Stomach smooth muscle (tissue), 2 donors: ENCODE data around the gene TNNC2.

Experiments
- H3K27ac ChIP-seq: one replicate; pipeline ENCODE4 v1.7.0; 2013; ENCODE audit warnings: mild to moderate bottlenecking, low read length, inconsistent platforms
- H3K27me3 ChIP-seq, 2 donors: one replicate each; pipeline ENCODE4 v1.7.0; 2013; ENCODE audit warnings: low read length in 2 of 2; ENCODE audit not compliant: insufficient read depth in 2 of 2, control insufficient read depth in 1 of 2
- H3K36me3 ChIP-seq, 2 donors: one replicate each; pipeline ENCODE4 v1.7.0; 2013; ENCODE audit warnings: low read length in 2 of 2; ENCODE audit not compliant: control insufficient read depth in 2 of 2, insufficient read depth in 2 of 2
- H3K4me1 ChIP-seq: one replicate; pipeline ENCODE4 v1.7.0; 2013; ENCODE audit warnings: low read length; ENCODE audit not compliant: control insufficient read depth, insufficient read depth
- H3K4me3 ChIP-seq, 2 donors: one replicate each; pipeline ENCODE4 v1.7.0; 2013; ENCODE audit warnings: low read length in 2 of 2
- H3K9ac ChIP-seq, 2 donors: one replicate each; pipeline ENCODE4 v1.7.0; 2013; ENCODE audit warnings: low read length in 2 of 2, mild to moderate bottlenecking in 1 of 2
- H3K9me3 ChIP-seq, 2 donors: one replicate each; pipeline ENCODE4 v1.7.0; 2013; ENCODE audit warnings: low read length in 2 of 2; ENCODE audit not compliant: control insufficient read depth in 2 of 2
- donor health status: healthy.
- donor health status: Pancreatic carcinoma.

TNNC2 gene

DNA sequence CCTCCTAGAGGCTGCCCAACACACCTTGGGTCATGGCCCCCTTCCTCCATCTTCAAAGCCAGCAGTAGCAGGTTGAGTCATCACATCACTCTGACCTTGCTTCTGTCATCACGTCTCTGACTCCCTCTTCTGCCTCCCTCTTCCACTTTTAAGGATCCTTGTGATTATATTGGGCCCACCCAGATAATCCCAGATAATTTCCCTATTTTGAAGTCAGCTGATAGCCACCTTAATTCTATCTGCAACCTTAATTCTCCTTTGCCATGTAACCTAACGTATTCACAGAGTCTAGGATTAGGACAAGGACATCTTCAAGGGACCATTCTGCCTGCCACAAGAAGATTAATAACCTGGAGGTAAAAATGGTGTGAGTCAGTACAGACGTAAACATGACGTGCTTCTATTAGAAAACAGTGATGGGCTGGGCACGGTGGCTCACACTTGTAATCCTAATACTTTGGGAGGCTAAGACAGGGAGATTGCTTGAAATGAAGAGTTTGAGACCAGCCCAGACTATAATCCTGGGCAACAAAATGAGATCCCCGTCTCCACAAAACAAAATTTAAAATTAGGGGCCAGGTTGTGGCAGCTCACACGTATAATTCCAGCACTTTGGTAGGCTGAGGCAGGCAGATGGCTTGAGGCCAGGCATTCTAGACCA, 33.6 kb upstream of the TNNC2 start:
- Histone ChIP-seq H3K4me3 (no peak overlapping the region), H3K27me3 (no peaks in the 10 kb centered on the region), H3K36me3 (no peaks in the 10 kb centered on the region), H3K9me3 (no peaks in the 10 kb centered on the region), H3K4me1 (peaks cover 19% of the 10 kb centered on the region), H3K9ac (no peak overlapping the region), H3K27ac (no peak overlapping the region)

DNA sequence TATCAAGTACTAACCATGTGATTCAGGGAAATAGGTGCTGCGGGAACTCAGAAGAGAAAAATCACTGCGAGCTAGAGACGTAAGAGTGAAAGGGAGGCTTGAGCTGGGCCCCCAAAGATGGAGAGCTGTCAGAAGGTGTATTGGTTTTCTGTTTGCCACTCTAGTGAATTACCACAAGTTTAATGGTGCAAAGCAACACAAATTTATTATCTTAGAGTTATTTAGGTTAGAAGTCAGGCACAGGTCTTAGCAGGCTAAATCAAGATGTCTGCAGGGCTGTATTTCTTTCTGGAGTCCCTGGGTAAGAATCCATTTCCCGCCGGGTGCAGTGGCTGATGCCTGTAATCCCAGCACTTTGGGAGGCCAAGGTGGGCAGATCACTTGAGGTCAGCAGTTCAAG, 32.8 kb upstream of the TNNC2 start:
- Histone ChIP-seq H3K9ac (no peak overlapping the region), H3K9me3 (no peaks in the 10 kb centered on the region), H3K36me3 (no peaks in the 10 kb centered on the region), H3K27me3 (no peaks in the 10 kb centered on the region), H3K4me3 (no peak overlapping the region), H3K4me1 (peaks cover 24% of the 10 kb centered on the region), H3K27ac (no peak overlapping the region)

DNA sequence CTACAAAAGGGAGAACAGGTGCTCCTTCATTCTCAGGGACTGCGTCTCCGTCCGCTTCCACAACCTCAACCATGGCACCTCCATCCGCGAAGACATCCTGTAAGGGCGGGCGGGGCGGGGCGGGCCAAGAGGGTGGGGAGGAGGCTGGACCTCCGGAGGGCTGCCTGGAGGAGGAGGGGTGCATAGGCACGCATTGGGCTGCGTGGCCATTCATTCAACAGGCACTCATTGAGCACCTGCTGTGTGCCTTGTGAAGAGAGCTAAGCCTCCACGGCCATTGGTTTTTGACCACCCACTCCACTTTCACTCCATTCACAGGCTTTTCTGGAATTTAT, 30.7 kb upstream of the TNNC2 start:
- H3K9ac ChIP-seq: peak overlapping the region; percentile 83 to 84
- no peaks in the 10 kb centered on the region for H3K9me3 ChIP-seq
- H3K27ac ChIP-seq: peak overlapping the region; percentile 73
- peaks cover 30% of the 10 kb centered on the region for H3K4me1 ChIP-seq
- H3K4me3 ChIP-seq: peak overlapping the region; percentile 91 to 95
- no peaks in the 10 kb centered on the region for H3K27me3 ChIP-seq
- peaks cover 0 to 3% of the 10 kb centered on the region in 2 donors for H3K36me3 ChIP-seq

DNA sequence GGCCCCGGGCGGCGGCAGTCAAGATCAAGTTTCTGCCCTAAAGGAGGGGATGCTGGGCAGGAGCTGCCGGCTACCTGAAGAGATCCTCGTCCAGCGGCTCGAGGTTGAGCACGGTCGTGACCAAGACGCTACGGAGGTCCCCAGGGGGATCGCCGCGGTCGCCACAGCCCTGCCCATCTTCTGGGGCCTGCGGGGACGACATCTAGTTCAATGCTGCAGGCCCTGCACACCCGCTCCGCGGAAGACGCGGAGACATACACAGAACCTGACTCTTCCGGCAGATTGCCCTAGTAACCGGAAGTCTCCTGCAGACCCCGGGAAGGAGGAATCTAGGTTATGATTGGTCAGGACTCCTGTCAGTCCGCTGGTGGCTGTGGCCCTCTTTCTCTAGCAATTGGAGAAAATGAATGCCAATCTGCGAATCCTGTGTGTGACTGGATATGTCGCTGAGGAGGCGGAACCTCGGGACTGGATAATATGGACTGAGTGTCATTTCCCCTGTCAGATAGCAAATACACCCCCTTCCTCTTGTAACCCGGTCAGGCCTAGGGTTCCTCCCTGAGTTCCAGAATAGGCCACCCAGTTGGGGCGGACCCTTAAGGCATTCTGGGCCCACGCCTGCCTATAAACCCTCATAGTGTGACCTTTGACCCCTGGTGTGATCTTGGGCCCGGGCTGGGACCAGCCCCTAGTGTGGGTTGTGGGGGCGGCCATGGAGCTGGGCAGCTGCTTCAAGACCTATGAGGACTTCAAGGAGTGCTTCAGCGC, 30.2 kb upstream of the TNNC2 start, which contains the start of the genes ACOT8 and ZSWIM3:
ACOT8 (minus strand) TSS at position 279 of the 768 bp plus-strand sequence; CDS start at position 202, 77 bp downstream.
ZSWIM3 (plus strand) TSS at position 501 of the 768 bp plus-strand sequence; CDS start at position 713, 212 bp downstream.
- Histone ChIP-seq H3K27me3 (no peaks in the 10 kb centered on the region), H3K4me3 (peak within 1 kb of the TSS; percentile 91 to 95), H3K9ac (peak within 1 kb of the TSS; percentile 84 to 87), H3K9me3 (no peaks in the 10 kb centered on the region), H3K27ac (peak within 1 kb of the TSS; percentile 73), H3K36me3 (peaks cover 0 to 3% of the 10 kb centered on the region in 2 donors), H3K4me1 (peaks cover 30% of the 10 kb centered on the region)

DNA sequence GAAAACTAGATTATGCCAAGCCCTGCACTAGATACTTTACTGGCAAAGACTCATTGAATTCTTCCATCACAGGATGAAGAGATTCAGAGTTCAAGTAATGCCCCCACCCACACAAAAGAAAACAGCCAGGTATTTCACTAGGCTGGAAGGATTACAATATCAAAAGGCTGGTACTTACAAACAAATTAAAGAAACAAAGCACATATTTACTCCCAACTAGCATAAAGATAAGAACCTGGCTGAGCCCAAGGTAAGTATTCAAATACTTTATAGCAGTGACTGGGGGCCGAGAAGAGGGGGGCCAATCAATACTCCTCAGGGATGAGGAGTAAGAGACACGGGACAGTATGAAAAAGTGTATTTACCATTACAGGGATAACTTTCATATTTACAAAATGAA, 26.4 kb upstream of the TNNC2 start:
- no peaks in the 10 kb centered on the region for H3K9me3 ChIP-seq
- H3K36me3 ChIP-seq: peaks cover 4 to 12% of the 10 kb centered on the region in 2 donors
- peaks cover 29% of the 10 kb centered on the region for H3K4me1 ChIP-seq
- H3K4me3 ChIP-seq: no peak overlapping the region
- peak overlapping the region in 1 of 2 donors; percentile 1 for H3K9ac ChIP-seq
- no peaks in the 10 kb centered on the region for H3K27me3 ChIP-seq
- no peak overlapping the region for H3K27ac ChIP-seq

DNA sequence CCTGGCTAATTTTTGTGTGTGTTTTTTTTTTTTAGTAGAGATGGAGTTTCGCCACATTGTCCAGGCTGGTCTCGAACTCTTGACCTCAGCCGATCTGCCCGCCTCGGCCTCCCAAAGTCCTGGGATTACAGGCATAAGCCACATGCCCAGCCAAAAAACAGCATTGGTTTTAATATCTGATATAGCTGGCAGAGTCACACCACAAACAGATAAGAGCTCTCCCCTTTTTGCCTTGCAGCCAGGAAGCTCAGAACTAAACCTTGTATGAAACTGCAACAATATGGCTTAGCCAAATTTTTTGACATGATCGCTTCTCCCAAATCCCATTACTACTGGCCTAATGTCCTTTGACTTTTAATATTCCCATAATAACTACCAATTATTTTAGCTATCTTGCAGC, 25.2 kb upstream of the TNNC2 start:
- no peaks in the 10 kb centered on the region for H3K9me3 ChIP-seq
- no peaks in the 10 kb centered on the region for H3K27me3 ChIP-seq
- peaks cover 10 to 18% of the 10 kb centered on the region in 2 donors for H3K36me3 ChIP-seq
- no peak overlapping the region for H3K4me3 ChIP-seq
- H3K9ac ChIP-seq: no peak overlapping the region
- H3K27ac ChIP-seq: no peak overlapping the region
- H3K4me1 ChIP-seq: peaks cover 22% of the 10 kb centered on the region

DNA sequence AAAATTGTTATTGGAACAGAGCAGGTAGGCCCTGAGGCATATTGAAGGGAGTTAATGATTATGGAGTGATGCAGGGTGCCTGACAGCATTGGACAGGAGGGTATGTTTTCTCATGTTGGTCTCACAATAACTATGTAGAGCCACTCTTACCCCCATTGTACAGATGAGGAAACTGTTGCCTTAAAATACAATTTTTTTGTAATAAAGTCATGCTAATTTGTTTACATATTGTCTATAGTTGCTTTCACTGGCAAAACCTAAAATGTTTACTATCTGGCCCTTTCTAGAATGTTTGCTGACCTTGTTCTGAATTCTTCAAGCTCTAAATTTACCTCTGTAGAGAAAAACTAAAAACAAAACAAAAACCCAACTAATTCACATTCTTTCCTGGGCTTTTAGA, 24.4 kb upstream of the TNNC2 start:
- Histone ChIP-seq H3K36me3 (peaks cover 12 to 20% of the 10 kb centered on the region in 2 donors), H3K9me3 (no peaks in the 10 kb centered on the region), H3K27ac (no peak overlapping the region), H3K4me3 (no peak overlapping the region), H3K27me3 (no peaks in the 10 kb centered on the region), H3K9ac (peak overlapping the region in 1 of 2 donors; percentile 2), H3K4me1 (peaks cover 18% of the 10 kb centered on the region)

DNA sequence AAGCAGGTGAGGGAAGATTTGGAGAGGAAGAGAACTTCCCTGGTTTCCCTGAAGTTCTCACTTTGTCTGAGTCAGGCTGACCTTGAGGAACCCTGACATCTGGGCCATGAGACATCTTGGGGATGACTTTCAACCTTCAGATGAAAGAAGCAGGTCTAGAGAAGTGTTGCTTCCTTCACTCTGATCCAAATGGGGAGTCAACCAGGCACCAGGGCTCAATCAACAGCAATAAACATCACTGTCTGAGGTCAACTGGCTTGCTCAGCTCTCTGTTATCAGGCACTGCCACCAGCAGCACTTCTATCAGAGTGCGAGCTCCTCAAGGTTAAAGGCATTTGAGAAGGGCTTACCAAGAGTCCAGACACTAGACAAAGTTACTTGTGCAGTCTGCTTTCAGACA, 23.8 kb upstream of the TNNC2 start:
- no peak overlapping the region for H3K27ac ChIP-seq
- H3K4me1 ChIP-seq: peaks cover 13% of the 10 kb centered on the region
- peaks cover 17 to 24% of the 10 kb centered on the region in 2 donors for H3K36me3 ChIP-seq
- no peaks in the 10 kb centered on the region for H3K27me3 ChIP-seq
- peak overlapping the region in 1 of 2 donors; percentile 2 for H3K9ac ChIP-seq
- no peak overlapping the region for H3K4me3 ChIP-seq
- no peaks in the 10 kb centered on the region for H3K9me3 ChIP-seq

DNA sequence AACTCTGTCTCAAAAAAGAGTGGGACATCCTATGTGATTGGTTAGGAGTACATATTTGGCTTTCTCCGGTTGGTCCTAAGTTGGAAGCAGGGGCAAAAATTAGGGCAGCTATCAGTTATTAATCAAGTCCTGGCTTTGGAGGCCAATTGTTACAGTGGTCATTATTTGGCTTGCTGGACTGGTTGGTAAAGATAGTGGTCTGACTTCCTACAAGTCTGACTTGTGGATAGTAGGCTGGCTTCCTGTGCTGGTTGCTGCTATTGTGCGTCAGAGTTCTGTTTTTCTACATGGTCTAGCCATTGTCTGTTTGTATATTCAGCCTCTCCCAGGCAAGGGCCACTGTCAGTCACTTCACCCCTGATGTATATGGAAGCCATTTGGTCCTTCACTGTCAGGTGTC, 23.1 kb upstream of the TNNC2 start:
- peaks cover 9% of the 10 kb centered on the region for H3K4me1 ChIP-seq
- H3K9me3 ChIP-seq: no peaks in the 10 kb centered on the region
- H3K27ac ChIP-seq: no peak overlapping the region
- H3K9ac ChIP-seq: no peak overlapping the region
- no peak overlapping the region for H3K4me3 ChIP-seq
- H3K27me3 ChIP-seq: no peaks in the 10 kb centered on the region
- peaks cover 21 to 27% of the 10 kb centered on the region in 2 donors for H3K36me3 ChIP-seq

DNA sequence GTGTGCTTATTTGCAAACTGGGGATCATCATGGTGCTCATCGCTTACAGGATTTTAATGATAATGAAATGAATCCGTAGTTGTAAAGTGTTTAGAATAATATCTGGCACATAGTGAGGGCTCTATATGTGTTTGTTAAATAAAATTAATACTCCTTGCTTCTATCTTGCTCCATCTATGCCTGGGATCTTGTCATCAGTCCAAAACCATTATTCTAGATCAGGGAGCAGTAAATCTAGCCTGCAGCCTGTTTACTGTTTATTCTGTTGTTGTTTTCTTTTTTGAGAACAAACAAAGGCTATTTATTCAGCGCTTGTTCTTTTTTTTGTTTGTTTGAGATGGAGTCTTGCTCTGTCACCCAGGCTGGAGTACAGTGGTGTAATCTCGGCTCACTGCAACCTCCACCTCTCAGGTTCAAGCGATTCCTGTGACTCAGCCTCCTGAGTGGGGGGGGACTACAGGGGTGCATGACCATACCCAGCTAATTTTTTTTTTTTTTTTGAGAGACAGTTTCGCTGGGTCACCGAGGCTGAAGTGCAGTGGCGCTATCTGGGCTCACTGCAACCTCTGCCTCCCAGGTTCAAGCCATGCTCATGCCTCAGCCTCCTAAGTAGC, 22.0 kb upstream of the TNNC2 start:
- Histone ChIP-seq H3K9ac (no peak overlapping the region), H3K4me1 (no peaks in the 10 kb centered on the region), H3K9me3 (no peaks in the 10 kb centered on the region), H3K4me3 (no peak overlapping the region), H3K27me3 (no peaks in the 10 kb centered on the region), H3K36me3 (peaks cover 25 to 35% of the 10 kb centered on the region in 2 donors), H3K27ac (no peak overlapping the region)
